SHP77 (cell line): ENCODE measurements around the gene CA9.

Experiments
- DNase-seq, 2 experiments: peaks; one replicate each; lab custom pipeline; 2025; lab: John Stamatoyannopoulos, UW

The CA9 gene

GRCh38 chr9:35675732-35676392 is 2.1 kb downstream of the CA9 start:
- no peak for DNase-seq

GRCh38 chr9:35679091-35679490 is 5.4 kb downstream of the CA9 start:
- no peak for DNase-seq

GRCh38 chr9:35679766-35680330 is 6.1 kb downstream of the CA9 start:
- no peak for DNase-seq

DNA sequence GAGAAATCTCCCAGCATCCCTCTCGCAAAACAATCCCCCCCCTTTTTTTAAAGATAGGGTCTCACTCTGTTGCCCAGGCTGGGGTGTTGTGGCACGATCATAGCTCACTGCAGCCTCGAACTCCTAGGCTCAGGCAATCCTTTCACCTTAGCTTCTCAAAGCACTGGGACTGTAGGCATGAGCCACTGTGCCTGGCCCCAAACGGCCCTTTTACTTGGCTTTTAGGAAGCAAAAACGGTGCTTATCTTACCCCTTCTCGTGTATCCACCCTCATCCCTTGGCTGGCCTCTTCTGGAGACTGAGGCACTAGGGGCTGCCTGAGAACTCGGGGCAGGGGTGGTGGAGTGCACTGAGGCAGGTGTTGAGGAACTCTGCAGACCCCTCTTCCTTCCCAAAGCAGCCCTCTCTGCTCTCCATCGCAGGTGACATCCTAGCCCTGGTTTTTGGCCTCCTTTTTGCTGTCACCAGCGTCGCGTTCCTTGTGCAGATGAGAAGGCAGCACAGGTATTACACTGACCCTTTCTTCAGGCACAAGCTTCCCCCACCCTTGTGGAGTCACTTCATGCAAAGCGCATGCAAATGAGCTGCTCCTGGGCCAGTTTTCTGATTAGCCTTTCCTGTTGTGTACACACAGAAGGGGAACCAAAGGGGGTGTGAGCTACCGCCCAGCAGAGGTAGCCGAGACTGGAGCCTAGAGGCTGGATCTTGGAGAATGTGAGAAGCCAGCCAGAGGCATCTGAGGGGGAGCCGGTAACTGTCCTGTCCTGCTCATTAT is 6.8 kb downstream of the CA9 start:
- no peak for DNase-seq

DNA sequence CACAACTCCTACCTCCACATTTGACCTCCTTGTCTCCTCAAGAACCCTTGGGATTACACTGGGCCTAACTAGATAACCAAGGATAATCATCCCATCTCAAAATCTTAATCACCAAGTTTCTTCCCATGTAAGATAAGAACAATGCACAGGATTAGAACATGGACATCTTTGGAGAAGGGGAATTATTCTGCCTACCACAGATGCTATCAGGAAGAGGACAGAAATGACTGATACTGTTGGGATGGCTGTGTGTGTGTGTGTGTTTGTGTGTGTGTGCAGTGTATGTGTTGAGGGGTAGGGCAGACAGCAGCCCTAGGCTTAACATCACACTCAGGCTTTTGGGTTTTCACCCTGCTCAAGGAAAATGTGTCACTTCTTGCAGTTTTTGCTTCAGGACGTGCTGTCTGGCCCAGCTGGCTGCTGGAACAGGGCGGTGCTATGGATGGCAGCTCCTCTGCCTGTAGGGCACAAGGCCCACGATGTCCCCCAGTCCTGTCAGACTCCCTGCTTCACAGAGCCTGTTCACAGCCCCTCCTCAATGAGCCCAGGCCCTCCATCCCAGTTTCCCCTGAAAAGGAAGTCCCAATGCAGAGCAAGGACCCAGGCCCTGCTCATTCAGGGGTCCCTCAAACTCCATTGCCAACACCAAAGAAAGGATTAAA is 7.7 kb downstream of the CA9 start:
- DNase-seq, result no peak

GRCh38 chr9:35682051-35682450 is 8.3 kb downstream of the CA9 start:
- DNase-seq, result no peak

DNA sequence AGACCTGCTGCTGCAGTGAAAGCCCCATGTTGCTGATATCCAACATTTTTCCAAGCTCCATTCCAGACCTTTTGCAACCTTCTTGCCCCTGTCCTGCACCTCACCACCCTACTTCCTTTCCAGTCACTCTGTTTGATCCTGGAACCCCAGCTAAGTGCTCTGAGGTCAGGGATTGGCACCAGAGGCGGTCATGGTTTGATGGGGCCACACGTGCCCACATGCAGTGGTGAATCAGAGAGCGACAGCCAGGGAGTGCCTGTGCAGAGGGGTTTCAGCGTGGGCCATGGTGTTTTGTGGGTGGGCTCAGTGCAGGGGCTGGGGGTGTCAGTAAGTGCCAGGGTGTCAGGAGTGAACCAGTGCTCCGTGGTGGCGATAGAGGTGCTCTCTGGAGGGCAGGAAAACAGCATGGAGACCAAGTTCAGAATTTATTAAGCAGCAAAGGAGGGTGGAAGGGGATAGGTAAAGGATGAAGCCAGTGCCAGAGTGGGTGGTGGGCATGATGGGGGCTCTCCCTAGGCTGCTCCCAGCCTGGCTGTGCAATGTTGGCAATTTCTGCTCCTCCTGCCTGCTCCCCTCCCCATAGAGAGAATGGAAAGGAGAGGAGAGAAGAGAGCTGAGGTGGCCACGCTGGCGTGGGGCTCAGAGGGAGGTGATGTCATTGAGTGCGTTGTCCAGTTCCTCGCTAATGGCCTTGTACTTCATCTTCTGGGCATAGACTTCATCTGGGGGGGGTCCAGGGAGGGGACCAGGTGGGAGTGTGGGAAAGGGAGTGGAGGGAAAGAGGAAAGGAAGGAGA is 9.0 kb downstream of the CA9 start:
- no peak for DNase-seq

- no peak for DNase-seq
Observed at GRCh38 chr9:35683323-35683722, 9.6 kb downstream of the CA9 start.

DNA sequence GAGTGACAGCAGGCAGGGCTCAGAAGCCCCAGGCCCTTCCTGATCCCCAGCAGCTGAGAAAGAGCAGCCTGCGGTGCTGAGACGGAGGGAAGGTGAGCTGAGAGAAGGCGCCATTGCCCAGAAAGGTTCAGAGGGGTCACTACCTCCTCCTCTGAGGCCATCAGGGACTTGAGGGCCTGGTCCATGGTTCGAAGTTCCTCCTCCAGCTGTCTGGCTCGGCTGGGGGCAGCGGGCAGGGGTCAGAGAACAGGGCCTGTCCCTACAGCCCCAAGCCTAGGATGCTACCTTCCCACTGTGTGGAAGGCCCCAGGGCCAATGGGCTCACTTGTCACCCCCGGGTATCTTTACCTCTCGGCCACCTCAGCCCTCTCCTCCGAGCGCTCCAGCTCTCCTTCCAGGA is 11.2 kb downstream of the CA9 start:
- no peak for DNase-seq

DNA sequence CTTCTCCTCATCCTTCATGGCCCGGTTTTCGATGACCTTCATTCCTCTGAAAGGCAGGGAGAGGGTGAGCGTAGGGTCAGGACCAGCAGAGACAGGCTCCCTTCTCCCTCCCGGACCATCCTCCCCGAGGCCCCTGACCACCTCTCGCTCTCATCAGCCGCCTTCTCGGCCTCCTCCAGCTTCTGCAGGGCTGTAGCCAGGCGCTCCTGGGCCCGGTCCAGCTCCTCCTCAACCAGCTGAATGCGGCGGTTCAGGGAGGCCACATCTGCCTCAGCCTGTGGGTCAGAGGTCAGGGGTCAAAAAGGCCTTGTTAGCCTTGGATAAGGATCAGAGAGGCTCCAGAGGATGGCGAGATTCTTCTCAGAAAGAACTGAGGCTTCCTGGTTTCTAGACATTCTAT is 11.8 kb downstream of the CA9 start:
- DNase-seq, result no peak

- no peak for DNase-seq
Observed at GRCh38 chr9:35686222-35687203, 12.8 kb downstream of the CA9 start.

DNA sequence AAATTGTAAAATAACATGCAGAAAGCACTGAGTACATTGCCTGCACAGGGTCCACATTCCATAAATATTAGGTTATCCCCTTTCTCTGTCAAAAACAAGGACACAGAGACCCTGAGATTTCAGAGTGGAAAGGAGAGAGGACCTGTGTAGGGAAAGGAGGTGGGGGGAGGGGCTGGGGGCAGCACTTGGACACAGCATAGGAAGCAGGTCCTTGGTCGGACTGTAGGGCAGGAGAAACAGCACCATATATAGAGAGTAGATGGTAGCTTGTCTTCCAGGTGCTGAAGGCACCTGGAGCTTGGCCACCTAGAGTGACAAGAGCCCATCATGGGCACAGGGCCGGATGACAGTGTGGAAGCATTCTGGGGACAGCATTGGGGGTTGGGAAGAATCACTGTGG is 13.6 kb downstream of the CA9 start:
- DNase-seq, result no peak

GRCh38 chr9:35687972-35688557 is 14.3 kb downstream of the CA9 start:
- DNase-seq, result no peak

DNA sequence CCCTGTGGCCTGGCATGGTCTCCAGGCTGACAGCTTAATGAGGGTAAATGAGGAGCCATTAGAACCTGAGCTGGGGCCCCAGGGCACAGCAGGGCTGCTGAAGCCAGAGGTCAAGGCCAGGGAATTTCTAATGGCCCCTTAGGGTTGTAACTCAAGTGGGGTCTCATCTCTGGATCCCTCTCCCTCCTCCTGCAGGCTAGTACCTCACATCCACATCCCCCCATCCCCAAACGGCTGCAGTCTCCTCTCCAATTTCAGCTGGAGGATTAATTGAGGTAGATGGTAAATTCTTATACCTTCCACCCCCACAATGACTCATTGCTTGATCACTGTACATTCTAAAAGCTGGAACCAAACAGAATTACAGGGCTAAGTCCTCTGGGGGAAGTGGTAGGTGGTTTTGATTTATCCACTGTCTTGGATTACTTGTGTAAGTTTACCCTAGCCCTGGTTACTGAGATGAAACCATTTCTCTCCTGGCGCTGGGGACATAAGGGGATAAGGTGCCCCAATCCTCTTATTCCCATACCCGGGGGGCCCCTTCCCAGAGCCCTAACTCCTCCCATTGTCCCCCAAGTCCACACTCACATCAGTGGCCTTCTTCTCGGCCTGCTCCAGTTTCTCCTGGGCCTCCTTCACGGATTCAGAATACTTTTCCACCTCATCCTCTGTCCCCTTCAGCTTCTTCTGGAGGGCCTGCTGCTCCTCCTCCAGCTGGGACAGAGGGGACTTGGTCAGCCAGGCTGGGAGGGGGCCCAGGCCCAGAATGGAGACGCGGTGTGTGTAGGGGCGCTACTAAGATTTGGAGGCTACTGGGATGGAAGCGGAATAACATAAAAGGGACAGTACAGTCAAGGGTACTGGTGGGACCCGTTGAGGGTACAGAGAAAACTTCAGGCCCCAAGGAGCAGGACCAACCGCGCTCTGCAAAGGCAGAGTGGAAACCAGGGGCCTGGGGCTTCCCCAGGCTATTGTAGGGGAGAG is 15.1 kb downstream of the CA9 start:
- no peak for DNase-seq

DNA sequence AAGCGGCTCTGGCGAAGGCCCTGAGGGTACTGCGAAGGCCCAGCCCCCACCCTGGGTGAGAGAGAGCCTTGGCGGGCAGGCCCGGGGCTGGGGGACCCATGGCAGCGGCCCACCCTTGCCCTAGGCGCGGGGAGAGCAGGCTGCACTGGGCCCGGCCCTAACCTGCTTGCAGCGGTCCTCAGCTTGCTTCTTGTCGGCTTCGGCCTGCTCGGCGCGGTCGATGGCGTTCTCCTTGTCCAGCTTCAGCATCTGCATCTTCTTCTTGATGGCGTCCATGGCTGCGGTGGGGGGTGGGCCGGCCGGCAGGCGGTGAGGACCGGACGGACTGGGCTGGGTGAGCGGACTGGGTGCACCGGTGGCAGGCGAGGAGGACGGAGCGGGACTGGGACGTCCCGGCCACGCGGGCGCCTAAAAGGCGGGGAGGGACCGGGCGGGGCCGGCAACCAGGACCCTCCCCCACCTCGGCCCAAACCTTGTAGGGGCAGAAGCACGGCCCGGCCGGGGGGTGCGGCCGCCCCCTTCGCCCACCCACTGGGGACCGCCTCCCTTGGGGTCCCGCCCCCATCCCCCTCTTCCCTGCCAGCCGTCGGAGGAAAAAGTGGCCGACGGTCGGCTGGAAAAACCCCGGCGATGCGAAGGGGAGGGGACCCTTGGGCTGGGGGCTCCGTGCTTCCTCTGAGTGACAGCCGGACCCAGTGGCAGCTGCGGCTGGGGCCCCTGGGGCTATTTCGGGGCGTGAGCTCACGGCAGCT is 16.0 kb downstream of the CA9 start, which contains the start of gene TPM2:
TSS of gene TPM2 (minus strand) at position 384 of the 752 bp plus-strand sequence. CDS start at position 276, 108 bp downstream.
- no peak for DNase-seq

GRCh38 chr9:35690294-35690613 is 16.5 kb downstream of the CA9 start:
- DNase-seq, result no peak

DNA sequence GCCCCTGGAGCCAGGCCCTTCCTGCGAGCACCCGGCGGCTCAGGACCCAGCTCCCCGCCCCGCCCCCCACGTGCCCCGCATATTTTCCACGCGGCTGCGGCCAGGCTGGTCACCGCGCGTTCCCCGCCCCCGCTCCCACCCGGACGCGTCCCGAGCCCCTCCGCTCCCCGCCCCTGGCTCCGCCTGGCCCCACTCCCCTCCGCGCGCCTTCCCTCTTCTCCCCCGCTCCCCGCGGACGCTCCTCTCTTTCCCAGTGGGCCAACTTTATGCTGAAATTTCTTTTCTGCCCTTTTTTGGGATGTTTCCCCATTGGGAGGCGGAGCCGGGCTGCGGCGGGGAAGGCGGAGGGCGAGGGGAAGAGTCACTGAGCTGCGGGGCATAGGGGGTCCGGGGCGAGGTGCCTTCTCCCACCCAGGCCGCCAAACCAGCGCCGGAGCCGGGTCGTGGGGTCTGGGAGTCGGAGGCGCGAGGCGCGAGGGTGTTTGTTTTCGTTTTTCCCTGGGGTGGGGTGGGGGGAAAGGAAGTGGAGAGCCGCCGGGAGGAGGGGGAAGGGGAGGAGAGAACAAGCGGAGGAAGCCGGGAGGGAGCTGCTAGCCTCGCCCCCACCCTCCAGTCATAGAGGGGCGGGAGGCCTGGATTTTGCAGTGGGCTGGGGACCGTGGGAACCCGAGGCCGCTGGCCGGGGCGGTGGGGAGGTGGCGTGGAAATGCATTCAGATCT is 17.0 kb downstream of the CA9 start:
- peak in 1 of 2 experiments; percentile 6 for DNase-seq

DNA sequence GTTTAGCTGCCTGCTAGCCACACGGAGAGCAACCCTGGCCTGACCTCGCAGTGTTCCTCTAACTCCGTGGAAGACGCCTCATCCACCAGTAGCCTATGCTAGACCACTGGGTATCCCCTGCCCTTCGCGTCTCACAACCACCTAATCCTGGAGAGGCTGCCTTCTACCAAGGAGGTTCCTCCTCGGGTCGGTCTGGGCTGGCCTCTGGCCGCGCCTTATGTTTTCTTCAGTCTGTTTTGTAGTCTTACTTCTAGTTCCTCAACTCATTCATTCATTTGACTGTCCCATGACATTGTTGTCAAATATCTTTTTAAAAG is 17.6 kb downstream of the CA9 start:
- no peak for DNase-seq
